HG02798 (cell line): ENCODE data around the gene RSPO4.
"Not testable (repeated sequence)": the region's sequence is repeated elsewhere in the genome, so short reads cannot be mapped to it uniquely, and the experiment has no call there.

Source experiments
- ATAC-seq: cut with Tn5 transposase; IDR thresholded peaks from one replicate; pipeline ENCODE4 v1.9.1; 2021; ENCODE audit warnings: mild to moderate bottlenecking; ENCODE audit not compliant: unreplicated experiment, poor library complexity

Gene RSPO4

DNA sequence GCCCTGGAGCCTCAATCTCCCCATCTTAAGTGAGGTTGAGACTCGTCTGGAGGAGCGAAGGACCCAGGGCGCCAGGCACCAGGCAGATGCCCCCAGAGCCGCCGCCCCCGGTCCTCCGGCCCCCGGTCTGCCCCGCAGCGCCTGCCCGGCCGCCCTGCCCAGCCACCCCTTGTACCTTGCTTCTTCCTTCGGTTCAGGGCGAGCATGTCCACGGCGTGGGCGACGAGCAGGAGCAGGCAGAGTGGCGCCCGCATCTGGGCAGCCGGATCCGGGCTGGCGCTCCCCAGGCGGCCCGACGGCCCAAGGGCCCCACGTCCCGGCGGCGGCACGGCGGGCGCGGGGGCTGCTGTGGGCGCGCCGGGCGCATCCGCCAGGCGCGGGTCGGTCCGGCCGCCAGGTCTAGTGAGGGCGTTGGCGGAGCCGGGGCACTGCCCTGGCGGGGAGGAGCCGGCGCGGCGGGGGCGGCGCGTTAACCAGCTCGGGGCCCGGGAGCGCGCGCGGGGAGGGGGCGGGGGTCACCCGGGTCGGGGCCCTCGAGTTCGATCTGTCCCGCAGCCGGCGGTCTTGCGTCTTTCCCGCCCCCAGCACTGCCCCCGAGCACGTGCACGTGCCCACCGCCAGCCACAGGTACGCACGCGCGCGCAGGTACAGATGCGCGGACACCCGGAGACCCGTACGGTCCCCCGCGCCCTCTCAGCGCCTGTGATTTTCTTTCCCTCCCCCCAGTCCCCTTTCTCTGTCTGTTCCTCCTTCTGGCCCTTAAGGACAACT, at the start of gene RSPO4:
RSPO4 (minus strand) TSS at position 401 of the 771 bp plus-strand sequence; CDS start at position 254, 147 bp downstream.
- ATAC-seq: no peak

DNA sequence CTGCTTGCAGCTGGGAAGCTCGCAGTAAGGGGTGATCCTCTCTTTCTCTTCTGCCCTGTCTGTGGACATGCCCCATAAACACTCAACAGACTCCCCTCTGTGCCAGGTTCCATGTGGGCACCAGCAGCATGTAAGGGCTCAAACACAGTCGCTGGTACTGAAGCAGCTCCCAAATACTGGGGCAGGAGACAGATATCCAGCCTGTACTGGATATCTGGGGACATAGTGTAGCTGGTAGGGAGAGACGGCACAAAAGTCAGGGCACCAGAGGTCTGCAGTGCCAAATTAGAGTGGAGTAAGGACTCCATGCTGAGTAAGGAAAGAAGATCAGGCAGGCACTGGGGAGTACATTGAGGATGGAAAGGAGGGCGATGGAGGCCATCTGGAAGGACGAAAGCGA, 48.3 kb upstream of the RSPO4 start:
- no peak for ATAC-seq

DNA sequence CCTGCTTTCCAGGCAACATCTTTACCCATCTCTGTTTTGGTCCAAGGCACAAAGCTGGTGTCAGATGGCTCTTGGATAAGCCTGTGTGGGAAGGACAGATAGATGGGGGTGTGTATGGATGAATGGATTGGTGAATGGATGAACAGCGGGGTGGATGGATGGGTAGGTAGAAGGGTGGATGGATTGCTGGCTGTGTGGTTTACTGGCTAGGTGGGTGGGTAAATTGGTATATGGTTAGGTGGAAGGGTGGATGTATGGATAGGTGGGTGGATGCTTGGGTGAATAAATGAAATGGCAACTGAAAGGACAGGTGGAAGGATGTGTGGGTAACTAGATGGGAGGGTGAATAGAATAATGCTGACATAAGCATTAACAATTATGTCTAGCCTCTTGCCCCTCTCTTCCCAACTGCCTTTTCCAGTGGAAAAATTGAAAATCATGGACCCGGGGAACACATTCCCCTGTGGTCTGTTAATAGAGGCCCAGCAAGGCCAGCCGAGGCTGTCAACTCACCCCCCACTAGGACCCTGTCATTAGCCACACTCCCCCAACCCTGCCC, 43.8 kb upstream of the RSPO4 start:
- no peak for ATAC-seq

DNA sequence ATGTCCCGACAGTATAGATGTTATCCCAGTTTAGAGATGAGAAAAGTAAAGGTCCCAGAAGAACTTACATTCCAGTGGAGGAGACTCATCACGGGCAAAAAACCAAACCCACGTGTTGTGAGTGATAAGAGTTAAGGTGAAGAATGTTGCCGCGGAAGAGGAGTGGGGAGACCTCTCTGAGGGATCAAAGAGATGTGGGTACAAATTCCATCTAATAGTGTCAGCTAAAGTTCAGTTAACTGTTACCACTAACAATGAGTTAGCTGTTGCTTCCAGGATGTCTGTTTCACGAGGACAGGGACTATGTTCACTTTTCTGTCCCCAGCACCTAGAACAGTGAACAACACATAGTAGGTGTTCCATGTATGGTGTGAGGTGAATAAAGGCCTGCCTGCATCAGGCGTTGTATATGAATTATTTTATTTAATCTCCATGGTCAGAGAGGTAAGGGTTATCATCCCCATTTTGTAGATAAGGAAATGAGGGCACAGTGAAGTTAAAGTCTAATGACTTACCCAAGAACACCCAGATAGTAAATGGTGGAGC, 39.8 kb upstream of the RSPO4 start:
- ATAC-seq: no peak

DNA sequence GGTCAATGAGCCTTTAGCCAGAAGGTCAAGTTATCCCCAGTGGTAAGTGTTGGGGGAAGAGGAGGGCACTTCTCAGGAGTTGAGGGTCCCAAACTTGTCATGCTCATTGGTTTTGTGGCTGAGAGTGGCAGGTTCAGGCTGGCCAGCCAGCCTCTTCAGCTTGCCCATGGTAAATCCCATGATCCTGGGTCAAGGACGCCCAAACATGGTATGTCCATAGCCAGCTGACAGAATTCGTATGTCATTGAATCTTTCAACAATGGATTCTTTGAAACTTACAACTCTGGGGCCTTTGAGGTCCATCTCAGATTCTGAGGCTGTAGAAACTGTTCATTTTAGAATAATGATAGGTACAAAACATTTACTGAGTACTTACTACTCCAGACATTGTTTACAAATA, 36.1 kb upstream of the RSPO4 start:
- no peak for ATAC-seq

DNA sequence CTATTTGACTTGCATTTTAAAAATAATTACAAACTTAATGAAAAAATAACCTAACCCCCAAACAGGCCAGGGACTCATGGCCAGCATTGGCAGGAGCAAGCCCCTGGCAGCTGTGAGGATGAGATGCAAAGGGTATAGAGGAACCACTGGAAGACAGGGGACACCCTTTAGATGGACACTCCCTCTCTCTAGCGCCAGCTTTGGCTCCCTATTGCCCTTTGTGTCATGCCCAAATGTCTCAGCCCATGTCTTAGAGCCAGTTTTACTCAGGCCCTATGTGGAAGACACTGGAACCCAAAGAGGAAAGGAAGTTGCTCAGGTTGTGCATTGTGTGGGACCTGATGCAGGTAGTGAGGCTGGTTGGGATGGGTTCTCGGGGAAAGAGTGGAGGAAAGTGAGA, 34.9 kb upstream of the RSPO4 start:
- no peak for ATAC-seq

DNA sequence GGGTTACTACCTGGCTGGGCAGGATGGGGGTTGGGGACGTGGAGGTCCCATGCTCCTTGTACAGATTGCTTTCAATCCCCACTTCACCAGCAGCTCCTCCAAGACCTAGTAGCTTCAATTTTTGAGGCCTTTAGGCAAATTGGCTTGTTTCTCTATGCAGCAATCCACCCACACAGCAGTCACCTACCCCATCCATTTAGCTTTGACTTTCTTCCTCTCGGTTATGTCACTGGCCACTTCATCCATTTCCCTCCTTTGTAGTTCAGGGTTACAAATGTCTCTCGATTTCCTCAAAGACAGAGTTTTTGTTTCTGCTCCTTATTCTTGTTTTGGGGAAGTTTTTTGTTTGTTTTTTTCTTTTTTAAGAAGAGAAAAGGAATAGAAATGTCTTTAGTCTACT, 33.4 kb upstream of the RSPO4 start:
- ATAC-seq: no peak

DNA sequence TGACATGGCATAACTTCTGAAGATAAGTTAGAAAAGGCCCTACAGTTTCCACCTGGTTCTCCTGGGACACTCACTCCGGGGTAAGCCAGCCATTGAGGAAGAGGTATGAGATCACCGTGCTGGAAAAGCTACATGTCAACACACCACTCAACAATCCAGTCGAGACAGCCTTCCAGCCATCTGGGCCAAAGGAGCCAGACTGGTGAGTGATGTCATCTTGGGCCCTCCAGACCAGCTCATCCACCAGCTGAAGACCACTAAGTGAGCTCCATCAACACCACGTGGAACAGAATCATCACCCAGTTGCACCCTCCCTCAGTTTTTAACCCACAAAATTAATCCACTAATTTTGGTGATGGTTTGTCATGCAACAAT, 32.3 kb upstream of the RSPO4 start:
- no peak for ATAC-seq

DNA sequence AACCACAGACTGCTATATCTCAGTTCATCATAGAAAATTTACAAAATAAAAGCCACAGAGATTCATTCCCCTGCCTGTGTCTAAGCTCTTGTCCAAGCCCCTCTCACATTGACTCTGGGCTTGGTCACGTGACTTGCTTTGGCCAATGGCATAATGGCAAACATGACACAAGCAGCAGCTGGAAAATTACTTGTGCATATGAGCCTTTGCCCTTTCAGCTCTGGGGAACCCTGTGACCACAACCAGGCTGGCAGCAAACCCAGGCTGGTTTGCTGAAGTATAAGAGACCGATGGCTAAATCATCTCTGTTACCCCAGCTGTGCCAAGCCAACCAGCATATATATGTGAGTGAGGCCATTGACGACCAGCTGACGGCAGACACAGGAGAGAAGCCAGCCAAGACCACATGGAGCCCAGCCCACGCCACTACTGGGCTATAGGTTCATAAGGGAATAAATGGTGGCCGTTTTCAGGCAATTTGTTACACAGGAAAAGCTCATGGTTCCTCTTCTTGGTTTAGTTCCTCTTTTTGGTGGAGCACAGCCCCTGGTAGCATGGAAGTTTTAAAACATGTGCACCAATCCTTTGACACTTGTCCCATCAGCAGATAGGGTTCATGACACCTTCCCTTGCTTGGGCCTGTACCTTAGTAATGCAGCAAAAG, 31.8 kb upstream of the RSPO4 start:
- no peak for ATAC-seq

DNA sequence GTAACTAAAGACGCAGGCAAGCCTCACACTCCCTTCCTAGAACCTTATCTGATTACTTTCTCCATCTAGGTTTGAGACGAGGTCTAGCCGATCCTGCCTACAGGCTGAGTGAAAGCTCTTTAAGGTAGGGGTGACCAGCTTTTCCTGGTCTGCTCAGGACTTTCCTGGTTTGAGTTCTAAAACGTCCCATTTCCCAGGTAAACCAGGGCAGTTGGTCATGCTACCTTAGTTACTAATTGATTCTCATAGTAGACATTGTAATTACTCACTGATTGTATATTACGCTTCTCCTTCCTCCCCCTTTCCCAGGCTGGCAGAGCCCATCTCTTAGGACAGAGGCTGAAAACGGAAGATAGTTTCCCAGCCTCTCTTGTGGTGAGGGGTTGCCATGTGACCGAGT, 27.9 kb upstream of the RSPO4 start:
- ATAC-seq: no peak

DNA sequence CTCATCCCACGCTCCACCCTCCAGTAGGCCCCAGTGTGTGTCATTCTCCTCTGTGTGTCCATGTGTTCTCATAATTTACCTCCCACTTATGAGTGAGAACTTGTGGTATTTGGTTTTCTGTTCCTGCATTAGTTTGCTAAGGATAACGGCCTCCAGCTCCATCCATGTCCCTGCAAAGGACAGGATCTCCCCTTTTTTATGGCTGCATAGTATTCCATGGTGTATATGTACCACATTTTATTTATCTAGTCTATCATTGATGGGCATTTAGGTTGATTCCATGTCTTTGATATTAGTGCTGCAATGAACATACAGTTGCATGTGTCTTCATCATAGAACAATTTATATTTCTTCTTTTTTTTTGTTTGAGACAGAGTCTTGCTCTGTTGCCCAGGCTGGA, 24.1 kb upstream of the RSPO4 start:
- ATAC-seq: not testable (repeated sequence)

DNA sequence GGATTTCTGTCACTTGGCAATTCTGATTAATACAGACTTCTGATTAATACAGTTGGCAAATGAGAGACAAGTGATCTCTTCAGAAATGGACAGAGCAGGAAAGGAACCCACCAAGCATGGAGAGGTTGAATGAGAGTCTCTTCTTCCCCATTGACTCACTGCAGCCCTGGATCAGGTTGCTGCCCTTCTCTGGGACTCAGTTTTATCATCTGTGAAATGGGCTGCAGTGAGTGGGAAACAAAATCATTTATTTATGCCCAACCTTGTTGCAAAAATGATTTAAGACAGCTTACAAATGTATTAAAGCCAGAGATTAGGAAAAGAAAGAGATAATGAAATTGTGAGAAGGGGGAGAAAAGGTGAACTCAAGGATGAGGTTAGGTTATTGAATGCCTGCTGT, 20.8 kb upstream of the RSPO4 start:
- no peak for ATAC-seq

DNA sequence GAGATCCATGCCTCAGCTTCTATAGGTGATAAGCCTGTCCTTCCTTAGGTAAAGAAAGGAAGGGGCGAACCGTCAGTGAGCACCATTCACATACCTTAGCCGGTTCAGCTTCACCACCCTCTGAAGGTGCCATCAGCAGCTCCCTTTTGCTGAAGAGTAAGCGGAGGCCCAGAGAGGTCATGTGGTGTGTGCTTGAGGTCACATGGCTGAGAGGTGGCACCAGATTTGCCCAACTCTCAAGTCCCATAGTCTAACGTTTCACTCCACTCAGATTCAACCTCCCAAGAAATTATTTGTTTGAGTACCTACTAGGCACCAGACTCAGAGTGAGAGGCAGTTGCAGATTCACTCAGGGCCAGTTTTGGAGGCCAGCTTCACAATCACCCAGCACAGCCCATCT, 18.5 kb upstream of the RSPO4 start:
- no peak for ATAC-seq

DNA sequence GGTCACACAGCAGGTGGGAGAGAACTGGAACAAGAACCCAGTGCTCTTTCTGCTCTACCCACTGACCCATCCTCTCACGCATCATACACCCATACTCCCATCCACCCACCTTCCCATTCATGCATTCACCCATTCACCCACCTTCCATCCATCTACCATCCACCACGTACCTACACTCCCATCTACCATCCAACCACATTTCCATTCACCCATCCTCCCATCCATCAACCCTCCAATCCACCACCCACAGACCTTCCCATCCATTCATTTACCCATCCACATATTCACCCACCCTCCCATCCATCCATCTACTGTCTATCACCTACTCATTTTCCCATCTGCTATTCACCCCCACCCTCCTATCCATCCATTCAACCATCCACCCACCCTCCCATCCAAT, 17.2 kb upstream of the RSPO4 start:
- no peak for ATAC-seq

DNA sequence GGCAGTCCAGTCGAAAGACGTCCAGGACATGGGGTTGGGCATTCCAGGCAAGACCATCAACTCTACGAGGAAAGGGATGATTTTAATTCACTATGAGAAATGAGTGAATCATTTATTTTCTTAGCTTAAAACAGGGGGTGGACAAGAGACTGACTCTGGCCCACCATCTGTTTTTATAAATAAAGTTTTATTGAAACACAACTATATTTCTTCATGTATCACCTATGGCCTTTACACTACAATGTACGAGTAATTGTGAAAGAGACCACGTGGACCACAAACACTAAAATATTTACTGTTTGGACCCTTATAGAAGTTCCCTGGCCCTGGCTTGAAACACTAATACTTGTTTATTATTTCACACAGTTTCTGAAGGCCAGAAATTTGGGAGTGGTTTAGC, 15.6 kb upstream of the RSPO4 start:
- no peak for ATAC-seq

DNA sequence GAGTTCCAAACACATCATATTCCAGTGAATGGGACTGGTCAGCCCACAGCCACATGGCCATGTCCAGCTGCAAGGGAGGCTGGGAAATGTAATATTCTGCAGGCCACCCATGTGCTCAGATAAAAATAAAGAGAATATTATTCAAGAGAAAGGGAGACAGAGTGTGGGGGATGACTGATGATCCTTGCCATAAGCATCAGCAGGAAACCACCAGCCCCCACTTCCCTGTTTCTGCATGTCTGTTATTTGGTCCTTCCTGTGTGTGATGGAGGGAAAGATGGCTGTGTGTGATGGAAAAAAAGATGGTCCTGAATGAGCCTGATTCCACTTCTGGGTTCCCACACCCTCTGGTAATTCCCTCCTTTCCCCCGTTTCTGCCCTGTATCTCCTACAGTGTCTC, 13.1 kb upstream of the RSPO4 start:
- no peak for ATAC-seq

DNA sequence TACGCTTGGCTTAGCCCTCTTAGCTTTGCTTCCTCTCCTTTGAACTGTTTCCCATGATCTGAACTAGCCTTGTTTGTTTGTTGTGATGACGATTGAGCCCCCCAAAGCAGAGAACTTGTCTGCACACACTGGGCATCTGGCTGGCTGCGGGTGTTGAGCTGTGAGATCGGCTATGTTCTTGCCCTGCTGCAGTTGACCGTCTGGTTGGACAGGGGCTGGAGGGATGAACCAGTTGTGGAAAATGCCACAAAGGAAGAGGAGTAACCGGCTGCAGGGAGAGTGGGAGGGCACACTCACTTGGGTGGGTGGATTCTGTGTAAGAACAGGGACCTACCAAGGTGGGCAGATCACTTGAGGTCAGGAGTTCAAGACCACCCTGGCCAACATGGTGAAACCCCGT, 12.4 kb upstream of the RSPO4 start:
- ATAC-seq: no peak

DNA sequence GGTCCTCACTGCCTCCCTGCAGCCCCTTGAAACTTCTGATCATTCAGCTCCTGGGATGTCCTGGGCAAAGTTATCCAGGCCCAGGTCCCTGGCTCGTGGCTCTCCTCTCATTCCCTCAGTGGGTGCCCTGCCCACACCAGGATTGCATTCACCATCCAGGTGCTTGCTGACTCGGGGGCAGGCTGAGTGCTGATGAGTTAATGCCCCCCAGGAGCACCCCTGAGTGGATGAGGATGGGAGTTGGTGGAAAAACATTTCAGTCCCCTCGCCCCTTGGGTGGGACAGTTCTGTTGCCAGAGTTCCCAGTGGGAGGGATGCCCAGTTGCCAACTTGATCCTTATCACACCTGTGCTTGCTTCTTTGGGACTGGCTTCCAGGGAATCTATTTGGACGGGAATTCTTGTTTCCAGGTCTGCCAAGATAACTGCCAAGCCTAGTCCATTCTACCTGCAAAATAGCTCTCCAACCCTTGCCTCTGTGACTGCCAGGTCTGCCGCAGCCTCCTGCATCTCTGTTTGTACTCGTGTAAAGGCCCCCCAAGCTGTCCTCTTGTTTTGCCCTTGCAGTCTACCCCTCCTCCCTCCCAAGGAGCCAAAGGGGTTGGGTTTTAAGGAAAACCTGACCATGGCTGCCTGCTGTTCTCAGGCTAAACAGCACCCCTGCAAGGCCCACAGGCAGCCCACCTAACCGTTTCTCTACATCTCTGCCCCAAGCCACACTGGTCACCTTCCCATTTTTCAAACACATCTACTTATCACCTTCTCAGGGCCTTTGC, 11.6 kb upstream of the RSPO4 start:
- no peak for ATAC-seq

DNA sequence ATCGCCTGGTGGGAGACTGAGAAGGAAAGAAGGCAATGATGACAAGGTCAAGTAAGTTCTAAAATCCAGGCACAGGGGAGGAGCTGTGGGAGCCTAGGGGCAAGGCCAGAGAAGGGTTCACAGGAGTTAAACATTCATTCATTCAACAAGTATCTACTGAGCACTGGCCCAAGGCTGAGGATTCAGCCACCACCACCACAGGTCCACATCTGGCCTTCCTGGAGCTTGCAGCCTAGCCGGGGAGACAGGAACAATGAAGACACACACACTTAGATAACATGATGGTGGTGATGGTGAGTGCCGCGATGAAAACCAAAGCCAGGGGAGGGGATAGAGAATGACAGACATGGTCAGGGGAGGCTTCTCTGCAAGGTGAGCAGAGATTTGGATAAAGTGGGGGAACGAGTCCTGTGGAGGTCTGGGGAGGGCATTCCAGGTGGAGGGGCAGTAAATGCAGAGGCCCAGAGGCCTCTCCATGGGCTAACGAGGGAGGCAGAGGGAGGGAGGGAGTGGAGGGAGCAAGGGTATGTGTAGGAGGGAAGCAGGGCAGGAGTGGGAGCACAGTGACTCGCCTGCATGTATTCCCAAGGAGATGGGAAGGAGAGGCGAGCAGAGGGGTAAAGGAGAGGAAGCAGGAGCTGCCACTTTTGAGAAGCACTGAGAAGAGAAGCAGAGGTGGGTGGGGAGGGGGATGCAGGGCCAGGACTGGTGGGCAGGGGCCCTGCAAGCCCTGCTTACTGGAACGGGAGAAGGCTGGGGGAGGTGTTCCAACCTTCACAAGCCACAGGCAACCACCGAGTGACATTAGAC, 10.5 kb upstream of the RSPO4 start:
- ATAC-seq: no peak

DNA sequence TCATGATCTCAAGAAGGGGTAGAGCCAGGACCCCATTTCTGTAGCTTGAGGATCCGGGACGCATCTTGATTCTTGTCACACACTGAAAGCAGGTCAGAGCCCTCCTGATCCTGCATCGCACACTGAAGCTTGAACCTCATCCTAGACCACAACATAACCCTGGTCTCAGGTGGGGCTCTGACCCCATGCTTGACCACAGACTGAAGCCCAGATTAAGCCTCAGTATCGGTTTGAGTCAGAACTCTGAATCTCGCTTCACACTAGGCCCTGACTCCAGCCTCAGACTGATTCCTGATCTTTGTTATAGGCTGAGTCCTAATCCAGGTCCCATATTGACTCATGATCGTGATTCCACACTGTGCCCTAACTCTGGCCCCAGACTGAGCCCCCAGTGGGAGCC, 8.5 kb upstream of the RSPO4 start:
- peak; percentile 53 for ATAC-seq
